K562 (cell line): ENCODE results near the gene ETV3. TPM values are rescaled to one million over a fixed set of nuclear protein-coding genes. Genes with fewer than 3 reads are reported as not detected.

Source experiments
- ATAC-seq: fragments of 200-7000 bp; cut with Tn5 transposase; 3 replicates; pipeline ENCODE4 v1.9.1; 2020; ENCODE audit warnings: moderate library complexity
- BruUV-seq: library from RNA; stranded (reverse); fragments of 400-500 nt; replicated peaks from 2 replicates; lab custom pipeline; 2021; lab: Mats Ljungman, UMichigan
- CTCF ChIA-PET: fragments of 300-600 bp; formaldehyde crosslinking; extraction: SDS; loops from one replicate; lab custom pipeline; 2021; ENCODE audit warnings: low intra/inter-chr PET ratio; lab: Yijun Ruan, JAX
- POLR2A ChIA-PET: fragments of 300-600, 350-650 bp; sonication (Branson Sonifier 250); formaldehyde crosslinking; extraction: SDS; loops from one replicate; lab custom pipeline; 2021; ENCODE audit warnings: antibody characterized with exemption, inconsistent platforms; lab: Yijun Ruan, JAX
- DNase-seq, 4 experiments: peaks; one replicate each; pipeline versions ENCODE4 v3.0.0 to v3.0.0-alpha.2; 2011 to 2018; ENCODE audit warnings: low spot score in 3 of 4, mixed read lengths in 3 of 4; ENCODE audit errors: extremely low read depth in 1 of 4
- FAIRE-seq: peaks from 2 replicates; lab custom pipeline; 2011; peaks lifted over from hg19 to GRCh38; lab: Jason Lieb, UNC
- H2AFZ ChIP-seq: 2 replicates; pipeline ENCODE4 v1.6.0; 2011; ENCODE audit warnings: low read depth, low read length, control low read depth, inconsistent platforms
- H3K27ac ChIP-seq: fragments of 200-600 bp; 3 replicates; pipeline ENCODE4 v1.8.0; 2011; ENCODE audit warnings: low read depth, mild to moderate bottlenecking, control low read depth, inconsistent platforms, low read length, moderate library complexity, mixed read lengths; ENCODE audit errors: extremely low read depth
- H3K27me3 ChIP-seq, 2 experiments: fragments of 300-600 bp in 1 of 2; 2 replicates in 1 of 2; 3 replicates in 1 of 2; pipeline versions ENCODE4 v1.6.0 to v1.8.0; 2011; ENCODE audit warnings: inconsistent platforms in 2 of 2, low read length in 2 of 2, mild to moderate bottlenecking in 1 of 2, mixed read lengths in 1 of 2, moderate library complexity in 1 of 2; ENCODE audit not compliant: control insufficient read depth in 2 of 2, insufficient read depth in 2 of 2
- H3K36me3 ChIP-seq: fragments of 300-600 bp; 3 replicates; pipeline ENCODE4 v1.8.0; 2011; ENCODE audit warnings: mild to moderate bottlenecking, low read length, inconsistent platforms; ENCODE audit not compliant: control insufficient read depth, insufficient read depth
- H3K4me1 ChIP-seq, 2 experiments: fragments of 200-600 bp in 1 of 2; replicated peaks in 1 of 2; 2 replicates in 1 of 2; 3 replicates in 1 of 2; pipeline versions ENCODE4 v1.5.1 to v1.8.0; 2011; ENCODE audit warnings: inconsistent platforms in 2 of 2, low read length in 2 of 2, mild to moderate bottlenecking in 1 of 2, mixed read lengths in 1 of 2, moderate library complexity in 1 of 2; ENCODE audit not compliant: control insufficient read depth in 2 of 2, insufficient read depth in 2 of 2
- H3K4me2 ChIP-seq: 2 replicates; pipeline ENCODE4 v1.6.1; 2011; ENCODE audit warnings: low read length, control low read depth, inconsistent platforms, mixed read lengths; ENCODE audit not compliant: insufficient read depth
- H3K4me3 ChIP-seq: fragments of 200-600 bp; sonication (generic), shearing (Covaris generic); 2 replicates; pipeline ENCODE4 v1.5.1; 2016; ENCODE audit warnings: control low read depth, inconsistent platforms
- H3K79me2 ChIP-seq: fragments of 200-600 bp; 3 replicates; pipeline ENCODE4 v1.8.0; 2011; ENCODE audit warnings: low read length, inconsistent platforms; ENCODE audit not compliant: control insufficient read depth, insufficient read depth
- H3K9ac ChIP-seq, 2 experiments: 2 replicates each; pipeline versions ENCODE4 v1.6.0 to v1.6.1; 2011; ENCODE audit warnings: low read depth in 2 of 2, low read length in 2 of 2, control low read depth in 1 of 2, inconsistent platforms in 1 of 2, mild to moderate bottlenecking in 1 of 2, mixed read lengths in 1 of 2; ENCODE audit not compliant: insufficient read depth in 1 of 2
- H3K9me1 ChIP-seq: one replicate; pipeline ENCODE4 v1.6.0; 2011; ENCODE audit warnings: inconsistent platforms, mild to moderate bottlenecking, low read length, moderate library complexity; ENCODE audit not compliant: control insufficient read depth, insufficient read depth
- H3K9me3 ChIP-seq: replicated peaks from 2 replicates; pipeline ENCODE4 v1.5.1; 2011; ENCODE audit warnings: low read depth, low read length, inconsistent platforms; ENCODE audit not compliant: control insufficient read depth, insufficient read depth
- H4K20me1 ChIP-seq: replicated peaks from 2 replicates; pipeline ENCODE4 v1.6.1; 2011; ENCODE audit warnings: low read length, inconsistent platforms, mixed read lengths; ENCODE audit not compliant: control insufficient read depth, insufficient read depth
- ARID4B ChIP-seq: sonication (generic); formaldehyde crosslinking; IDR thresholded peaks from 2 replicates; pipeline ENCODE4 v1.8.0; 2022; ENCODE audit warnings: mild to moderate bottlenecking, missing genetic modification reagents
- CBX1 ChIP-seq: sonication (generic); IDR thresholded peaks from 2 replicates; pipeline ENCODE4 v1.6.1; 2016; ENCODE audit warnings: antibody characterized with exemption, low read depth, mild to moderate bottlenecking
- FOS ChIP-seq: IDR thresholded peaks from 3 replicates; pipeline ENCODE4 v1.6.1; 2011; ENCODE audit not compliant: insufficient read length; ENCODE audit errors: extremely low read depth
- HEY1 ChIP-seq: fragments of 250-450 bp; sonication (Bioruptor Pico); IDR thresholded peaks from 2 replicates; pipeline ENCODE4 v1.5.0; 2020; ENCODE audit warnings: mild to moderate bottlenecking, moderate library complexity, borderline replicate concordance
- HOXB6 ChIP-seq: fragments of 250-450 bp; sonication (Bioruptor Pico); IDR thresholded peaks from 2 replicates; pipeline ENCODE4 v1.5.1; 2022; ENCODE audit warnings: mild to moderate bottlenecking, borderline replicate concordance
- ILK ChIP-seq: fragments of 450-650 bp; IDR thresholded peaks from 2 replicates; pipeline ENCODE4 v1.6.1; 2016; ENCODE audit warnings: missing genetic modification characterization, low read depth, mild to moderate bottlenecking, missing compliant biosample characterization, moderate library complexity, borderline replicate concordance
- MED1 ChIP-seq: sonication (generic); formaldehyde crosslinking; IDR thresholded peaks from 2 replicates; pipeline ENCODE4 v1.8.1; 2023; ENCODE audit warnings: missing genetic modification reagents, borderline replicate concordance
- MTA2 ChIP-seq: fragments of 450-650 bp; IDR thresholded peaks from 2 replicates; pipeline ENCODE4 v1.6.1; 2016; ENCODE audit warnings: low read depth
- MYBL2 ChIP-seq, 2 experiments: fragments of 450-650 bp in 1 of 2; sonication (generic) in 1 of 2; formaldehyde crosslinking in 1 of 2; IDR thresholded peaks; 2 replicates each; pipeline versions ENCODE4 v1.6.1 to v1.8.1; 2017 to 2022; ENCODE audit warnings: borderline replicate concordance in 1 of 2, inconsistent platforms in 1 of 2, low read depth in 1 of 2, mild to moderate bottlenecking in 1 of 2, missing genetic modification reagents in 1 of 2, moderate library complexity in 1 of 2
- RBM39 ChIP-seq: fragments of 200-400 bp; formaldehyde crosslinking; optimal IDR thresholded peaks from 2 replicates; pipeline ENCODE3; 2018; ENCODE audit warnings: low read depth, low read length
- TCF7 ChIP-seq: sonication (generic); IDR thresholded peaks from 2 replicates; pipeline ENCODE4 v1.6.1; 2016; ENCODE audit warnings: antibody characterized with exemption, borderline replicate concordance
- ZNF140 ChIP-seq: fragments of 250-450 bp; sonication (Bioruptor Pico); IDR thresholded peaks from 2 replicates; pipeline ENCODE4 v1.8.0; 2021; ENCODE audit warnings: moderate library complexity, mild to moderate bottlenecking, inconsistent platforms
- ZNF197 ChIP-seq: fragments of 200-800 bp; sonication (Bioruptor generic); IDR thresholded peaks from 2 replicates; pipeline ENCODE4 v1.6.1; 2016; ENCODE audit warnings: low read depth, missing genetic modification characterization, missing compliant biosample characterization
- WGBS: fragments of 100-300 bp; shearing (Covaris generic); methylation state at CpG from one replicate; pipeline ENCODE4 v1.1.6; 2016; ENCODE audit warnings: low coverage, mixed read lengths; ENCODE audit not compliant: insufficient coverage; ENCODE audit errors: missing lambda C conversion rate; 5-methylcytosine and 5-hydroxymethylcytosine counted together
- in situ Hi-C: fragments of 300-500 bp; cut with MboI; formaldehyde crosslinking; loops from 4 replicates; pipeline ENCODE4 v1.15.0; 2018; ENCODE audit warnings: inconsistent platforms, mixed read lengths
- intact Hi-C: fragments of 100-400 bp; cut with micrococcal nuclease; formaldehyde crosslinking; loops from 2 replicates; pipeline ENCODE4 v1.14.2; 2022
- polyA plus RNA-seq, 8 experiments: library from polyadenylated mRNA; depleted of rRNA in 4 of 8; stranded (reverse) in 5 of 8; unstranded in 3 of 8; fragments of >200 nt; fragmentation: Nextera tagmentation in 2 of 8; fragmentation: Illumina TruSeq in 1 of 8; extraction: Ambion mirVana in 2 of 8; extraction: Trizol in 1 of 8; gene quantifications; 2 replicates each; pipeline versions ENCODE4 v1.2.1 to v1.2.3, GENCODE V29; 2011 to 2014; ENCODE audit warnings: inconsistent platforms in 1 of 8, missing spikeins in 1 of 8
- total RNA-seq, 7 experiments: library from RNA; depleted of rRNA in 6 of 7; stranded (reverse); fragments of >200 nt in 6 of 7; fragmentation: Illumina TruSeq in 2 of 7; extraction: Trizol in 2 of 7; gene quantifications; 2 replicates each; pipeline versions ENCODE4 v1.2.1 to v1.2.3, GENCODE V29; 2011 to 2021; ENCODE audit warnings: low replicate concordance in 1 of 7
- TF ChIP-seq, protein P1 (sequence below), 3 experiments: IDR thresholded peaks in 2 of 3; conservative IDR thresholded peaks in 1 of 3; 2 replicates each; pipeline ENCODE4 v1.5.1; 2011 to 2012; ENCODE audit warnings: low read length in 3 of 3, mild to moderate bottlenecking in 3 of 3, control low read depth in 2 of 3, improper control_type of control experiment in 1 of 3, inconsistent platforms in 1 of 3, low read depth in 1 of 3, mixed read lengths in 1 of 3, moderate library complexity in 1 of 3; ENCODE audit not compliant: insufficient read depth in 2 of 3

ETV3 gene
- total and polyA plus RNA-seq, 9 of the 15 experiments (the other 6 are each of a cell fraction or from before 2014, with no cell fraction given), result 3.1 to 16.0 (median 9.0) TPM

DNA sequence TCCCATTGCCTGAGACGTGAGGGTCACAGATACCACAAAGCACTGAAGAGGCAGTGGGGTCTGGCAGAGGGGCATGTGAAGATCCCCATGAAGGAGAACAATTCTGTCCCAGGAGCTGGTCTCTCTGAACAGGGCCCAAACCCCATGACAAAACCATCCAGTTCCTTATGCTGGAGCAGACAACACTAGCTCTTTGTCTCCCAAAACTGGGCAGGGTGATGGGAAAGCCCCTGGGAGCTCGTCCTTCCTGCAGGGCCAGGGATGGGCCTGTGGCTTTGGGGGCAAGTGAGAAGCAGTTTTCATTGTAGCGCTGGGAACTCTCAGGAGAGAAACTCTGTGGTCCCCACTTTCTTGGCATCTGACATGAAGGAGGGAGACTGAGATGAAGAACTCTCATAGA, 47.4 kb downstream of the ETV3 start:
- Histone ChIP-seq H3K9me1 (no peaks in the 10 kb centered on the region), H3K9ac (no peak overlapping the region), H3K79me2 (no peaks in the 10 kb centered on the region), H3K4me1 (peaks cover 2 to 4% of the 10 kb centered on the region in 2 experiments; a peak in 2 of 5 replicates), H2AFZ (0 out of 2 replicates have a peak overlapping the region, but pooled peaks have one; percentile 10), H3K27ac (no peak overlapping the region), H3K4me2 (no peak overlapping the region), H3K4me3 (no peak overlapping the region), H4K20me1 (no peaks in the 10 kb centered on the region; the same call in 1 of the 2 replicates), H3K9me3 (no peaks in the 10 kb centered on the region), H3K27me3 (no peaks in the 10 kb centered on the region), H3K36me3 (no peaks in the 10 kb centered on the region)
- DNase-seq, result no peak
- TF ChIP-seq MED1 (CRISPR knock-in tag), result no peak
- TF ChIP-seq ARID4B (CRISPR knock-in tag), result no peak
- no peak for TF ChIP-seq ZNF140 (CRISPR knock-in tag)
- TF ChIP-seq, protein P1, sequence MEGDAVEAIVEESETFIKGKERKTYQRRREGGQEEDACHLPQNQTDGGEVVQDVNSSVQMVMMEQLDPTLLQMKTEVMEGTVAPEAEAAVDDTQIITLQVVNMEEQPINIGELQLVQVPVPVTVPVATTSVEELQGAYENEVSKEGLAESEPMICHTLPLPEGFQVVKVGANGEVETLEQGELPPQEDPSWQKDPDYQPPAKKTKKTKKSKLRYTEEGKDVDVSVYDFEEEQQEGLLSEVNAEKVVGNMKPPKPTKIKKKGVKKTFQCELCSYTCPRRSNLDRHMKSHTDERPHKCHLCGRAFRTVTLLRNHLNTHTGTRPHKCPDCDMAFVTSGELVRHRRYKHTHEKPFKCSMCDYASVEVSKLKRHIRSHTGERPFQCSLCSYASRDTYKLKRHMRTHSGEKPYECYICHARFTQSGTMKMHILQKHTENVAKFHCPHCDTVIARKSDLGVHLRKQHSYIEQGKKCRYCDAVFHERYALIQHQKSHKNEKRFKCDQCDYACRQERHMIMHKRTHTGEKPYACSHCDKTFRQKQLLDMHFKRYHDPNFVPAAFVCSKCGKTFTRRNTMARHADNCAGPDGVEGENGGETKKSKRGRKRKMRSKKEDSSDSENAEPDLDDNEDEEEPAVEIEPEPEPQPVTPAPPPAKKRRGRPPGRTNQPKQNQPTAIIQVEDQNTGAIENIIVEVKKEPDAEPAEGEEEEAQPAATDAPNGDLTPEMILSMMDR (IDR thresholded peaks at IDR 0.05 in 2 of 3, conservative IDR thresholded peaks at IDR 0.05 in 1 of 3; ENCODE audit: insufficient read depth in 2 of 3, low read depth in 1 of 3, low read length in 3 of 3), result no peak
- no peak for TF ChIP-seq CBX1
- TF ChIP-seq ZNF197 (CRISPR knock-in tag), result no peak
- TF ChIP-seq MYBL2 (IDR thresholded peaks at IDR 0.05; ENCODE audit: low read depth), result no peak
- TF ChIP-seq MYBL2 (CRISPR knock-in tag; IDR thresholded peaks at IDR 0.05; ENCODE audit: borderline replicate concordance), result no peak
- TF ChIP-seq HOXB6 (CRISPR knock-in tag), result no peak
- TF ChIP-seq TCF7, result no peak
- no peak for TF ChIP-seq ILK (tag)
- no peak for TF ChIP-seq MTA2
- TF ChIP-seq RBM39, result no peak
- TF ChIP-seq FOS, result no peak
- no peak for TF ChIP-seq HEY1 (CRISPR knock-in tag)
- CTCF ChIA-PET, result interaction anchor here (1.1 to 5.9 kb wide), 2 partner anchors 66 to 398 kb away, joined by 5 to 133 read pairs; no protein-coding TSS in a partner anchor
- 8% methylated on average over 3 of the region's 3 CpGs for WGBS
- no peak for ATAC-seq
- no TSS peak for BruUV-seq
- POLR2A ChIA-PET, result interaction anchor here (0.5 to 2.1 kb wide), 11 partner anchors 8 to 415 kb away, joined by 3 to 14 read pairs (median 5); partner anchors contain the start of gene ETV3L
- in situ Hi-C loops (loop anchor here (10.0 kb wide), 1 partner anchor 404 kb away; no protein-coding TSS in a partner anchor), intact Hi-C loops (loop anchor here (1.0 to 10.0 kb wide), 2 partner anchors 66 to 404 kb away; no protein-coding TSS in a partner anchor)
- no peak for FAIRE-seq
